Measurements from ENCODE around the gene FGR.
"Not testable (repeated sequence)": the region's sequence is repeated elsewhere in the genome, so short reads cannot be mapped to it uniquely, and the experiment has no call there.

FGR gene

GRCh38 chr1:27659497-27660299 is 24.7 kb upstream of the FGR start:
- DNase-seq, result peak; percentile 70

- no peak for DNase-seq
These were observed 24.0 kb upstream of the FGR start for GRCh38 chr1:27658951-27659496.

- DNase-seq, result no peak
These were observed 21.3 kb upstream of the FGR start for GRCh38 chr1:27656157-27656893.

GRCh38 chr1:27655151-27655937 is 20.4 kb upstream of the FGR start:
- DNase-seq, result no peak

GRCh38 chr1:27652111-27652864 is 17.3 kb upstream of the FGR start:
- no peak for DNase-seq

GRCh38 chr1:27650539-27651175 is 15.7 kb upstream of the FGR start:
- DNase-seq, result peak; percentile 26

- DNase-seq, result no peak
These were observed 15.2 kb upstream of the FGR start for GRCh38 chr1:27650171-27650538.

GRCh38 chr1:27649306-27649635 is 14.3 kb upstream of the FGR start:
- no peak for DNase-seq

GRCh38 chr1:27648602-27649305 is 13.8 kb upstream of the FGR start:
- DNase-seq, result no peak

GRCh38 chr1:27647328-27647727 is 12.3 kb upstream of the FGR start:
- no peak for DNase-seq

GRCh38 chr1:27646676-27647075 is 11.7 kb upstream of the FGR start:
- peak; percentile 93 for DNase-seq

GRCh38 chr1:27645071-27645415 is 10.1 kb upstream of the FGR start:
- DNase-seq, result no peak

GRCh38 chr1:27644369-27645070 is 9.5 kb upstream of the FGR start:
- DNase-seq, result no peak

- DNase-seq, result no peak
These were observed 8.8 kb upstream of the FGR start for GRCh38 chr1:27643600-27644368.

- not testable (repeated sequence) for DNase-seq
These were observed 5.5 kb upstream of the FGR start for GRCh38 chr1:27640514-27640913.

- no peak for DNase-seq
These were observed 3.8 kb upstream of the FGR start for GRCh38 chr1:27638805-27639204.

GRCh38 chr1:27638047-27638734 is 3.2 kb upstream of the FGR start:
- no peak for DNase-seq

- DNase-seq, result no peak
These were observed 584 bp upstream of the FGR start for GRCh38 chr1:27635396-27636142.

All from NCI-H2107 (cell line).